Activated CD8-positive, alpha-beta memory T cell treated with anti-CD3 and anti-CD28 coated beads for 24 hours (primary cell): Measurements from ENCODE around the gene TLR5.
A peak's percentile ranks its signal among the peaks of the same experiment; 100 is the strongest.

Experiments
- DNase-seq: peaks from one replicate; pipeline ENCODE4 v3.0.0-alpha.2; 2020

The TLR5 gene

DNA sequence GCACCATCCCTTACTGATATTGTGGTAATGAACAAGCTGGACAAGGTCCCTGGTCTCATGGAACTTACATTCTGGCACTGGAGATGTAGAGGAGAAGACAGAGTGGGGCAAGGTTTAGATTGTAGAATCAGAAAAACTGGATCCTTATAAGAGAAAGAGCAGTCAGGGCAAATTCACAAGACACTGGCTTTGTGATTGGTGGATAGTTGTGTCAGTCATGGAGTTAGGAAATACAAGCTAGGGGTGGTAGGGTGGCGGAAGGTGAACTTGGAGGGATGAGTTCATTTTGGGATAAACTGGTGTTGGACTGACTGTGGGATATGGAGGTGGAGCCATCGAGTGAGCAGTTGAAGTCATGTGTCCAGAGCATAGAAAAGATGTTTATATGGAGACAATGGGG lies 3.7 kb upstream of the TLR5 start:
- no peak for DNase-seq

GRCh38 chr1:223144914-223145313 lies 1.9 kb upstream of the TLR5 start:
- no peak for DNase-seq

- no peak for DNase-seq
Measured at GRCh38 chr1:223144431-223144830, 1.4 kb upstream of the TLR5 start.

GRCh38 chr1:223143537-223144248 lies 645 bp upstream of the TLR5 start:
- DNase-seq = peak; percentile 65

DNA sequence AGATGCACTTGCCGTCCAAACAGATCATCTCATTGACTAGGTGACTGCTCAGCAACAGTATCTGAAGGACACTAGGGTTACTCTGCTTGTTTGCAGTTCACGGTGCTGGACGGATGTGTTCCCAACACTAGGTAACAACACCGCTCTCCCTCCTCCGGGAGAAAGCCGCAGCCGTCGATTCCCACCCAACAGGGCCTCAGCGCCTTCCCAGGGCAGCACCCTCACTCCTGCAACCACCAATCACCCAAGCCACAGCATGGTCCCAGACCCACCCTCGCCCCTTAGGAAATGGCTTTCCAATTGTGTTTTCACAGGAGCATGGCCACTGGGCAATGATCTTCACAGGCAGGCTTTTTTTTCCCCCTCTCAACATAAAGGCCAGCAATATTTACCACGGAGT lies 779 bp downstream of the TLR5 start:
- DNase-seq = no peak

DNA sequence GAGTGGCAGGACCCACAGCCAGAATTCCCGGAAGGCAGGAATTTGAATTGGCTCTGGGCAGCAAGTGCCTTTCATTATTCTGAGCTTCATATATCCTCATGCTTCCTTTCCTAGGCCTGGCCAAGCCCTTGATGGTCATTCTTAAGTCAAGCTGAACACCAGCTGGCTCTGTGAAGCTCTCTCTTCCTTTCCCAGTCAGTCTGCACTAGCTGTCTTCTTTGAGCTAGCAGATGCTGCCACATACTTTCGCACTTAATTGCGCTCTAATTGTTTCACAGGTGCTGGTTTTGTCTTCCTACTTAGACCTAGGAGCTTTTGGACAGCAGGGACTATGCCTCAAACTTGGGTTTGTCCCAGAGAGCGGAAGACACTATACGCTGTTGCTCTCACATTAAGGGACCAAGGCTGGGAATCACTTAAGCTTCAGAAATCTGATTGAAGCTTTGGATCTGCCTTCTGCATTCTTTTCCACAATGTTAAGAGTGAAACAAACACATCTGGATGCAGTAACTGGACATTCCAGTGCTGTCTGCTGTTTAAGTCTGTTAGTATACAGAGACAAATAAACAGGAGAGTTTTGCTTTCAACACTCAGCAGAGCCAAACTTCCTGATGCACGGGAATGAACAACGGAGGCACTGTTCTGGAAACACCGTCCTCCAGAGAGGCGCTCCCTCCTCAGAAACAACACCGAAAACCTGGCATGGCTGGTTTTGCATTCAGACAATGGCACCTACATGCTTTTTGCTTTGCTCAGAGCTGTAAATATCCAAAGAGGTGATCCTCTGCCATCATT lies 2.2 kb downstream of the TLR5 start:
- DNase-seq = no peak

- no peak for DNase-seq
Measured at GRCh38 chr1:223137455-223138085, 5.5 kb downstream of the TLR5 start.

DNA sequence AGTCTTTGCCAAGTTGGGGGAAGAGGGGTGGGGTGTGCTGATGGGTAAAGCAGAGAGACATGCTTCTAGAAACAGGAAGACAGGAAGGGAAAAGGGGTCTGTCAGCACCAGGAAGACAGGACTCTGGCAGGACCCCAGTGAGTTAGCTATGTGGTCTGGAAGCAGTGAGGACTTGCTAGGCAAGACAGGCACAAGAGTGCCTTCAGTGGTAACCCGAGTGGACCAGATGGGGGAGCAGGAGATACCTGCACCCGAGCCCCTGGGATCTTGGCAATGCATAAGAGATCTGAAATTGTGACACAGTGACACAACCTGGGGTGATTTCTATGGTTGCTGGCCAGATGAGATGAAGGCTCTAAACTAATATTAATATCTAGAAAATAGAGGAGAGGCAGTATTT lies 7.0 kb downstream of the TLR5 start:
- DNase-seq = no peak

GRCh38 chr1:223135176-223135942 lies 7.7 kb downstream of the TLR5 start:
- no peak for DNase-seq

- DNase-seq = peak; percentile 91
Measured at GRCh38 chr1:223133824-223134435, 9.1 kb downstream of the TLR5 start.

DNA sequence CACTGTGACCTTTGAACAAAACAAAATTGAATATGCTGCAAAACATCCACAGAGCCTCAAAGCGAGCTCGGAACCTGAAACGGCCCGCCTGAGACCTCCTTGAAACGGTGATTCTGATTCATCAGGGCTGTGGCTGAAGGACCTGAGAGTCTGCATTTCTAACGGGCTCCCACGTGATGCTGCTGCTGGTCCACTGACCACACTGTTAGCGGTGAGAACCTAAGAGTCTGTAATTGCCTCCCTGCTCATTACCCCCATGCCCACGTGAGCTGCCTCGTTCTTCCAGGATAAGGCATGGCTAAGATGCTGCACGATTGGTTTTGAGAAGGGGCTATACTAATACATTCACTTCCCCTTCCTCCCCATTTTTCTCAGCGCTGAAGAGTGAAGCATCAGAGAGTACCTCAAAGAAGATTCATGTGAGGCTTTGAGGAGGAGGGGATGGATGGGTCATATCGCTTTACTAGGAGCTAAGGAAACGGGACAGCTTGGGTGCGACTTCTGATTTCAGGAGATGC lies 9.7 kb downstream of the TLR5 start:
- DNase-seq = no peak

DNA sequence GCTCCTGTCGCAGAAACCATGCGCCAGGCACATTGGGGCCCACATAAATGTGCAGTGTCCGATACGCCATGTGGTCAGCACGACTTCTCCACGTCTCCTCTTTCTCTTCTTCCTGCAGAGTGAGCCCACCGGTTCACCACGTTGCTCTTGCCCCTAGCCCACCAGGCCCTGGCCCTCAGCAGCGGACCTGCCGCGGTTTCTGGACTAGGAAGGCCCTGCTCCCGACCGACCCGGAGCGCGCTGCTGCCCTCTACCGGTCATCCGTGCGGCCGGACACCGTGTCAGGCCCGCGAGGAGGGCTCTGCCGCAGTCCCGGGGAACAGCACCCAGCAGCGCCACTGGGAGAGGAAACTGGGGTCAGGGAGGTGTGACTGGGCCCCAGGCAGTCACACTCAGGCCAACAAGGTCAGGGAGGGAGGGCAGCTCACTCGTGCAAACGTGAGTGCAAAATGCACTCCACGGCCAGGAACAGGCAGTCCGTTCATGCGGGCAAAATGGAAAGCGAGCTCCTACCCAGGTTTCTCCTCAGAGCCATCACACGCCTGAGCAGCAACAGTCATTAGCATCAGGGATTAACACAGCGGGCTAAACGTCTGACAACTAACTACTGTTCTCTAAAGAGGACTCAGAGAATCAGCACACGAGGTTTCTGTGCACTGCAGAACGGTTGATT lies 13.7 kb downstream of the TLR5 start:
- peak; percentile 89 for DNase-seq

- DNase-seq = no peak
Measured at GRCh38 chr1:223126741-223127140, 16.3 kb downstream of the TLR5 start.

- DNase-seq = no peak
Measured at GRCh38 chr1:223125766-223126165, 17.3 kb downstream of the TLR5 start.

DNA sequence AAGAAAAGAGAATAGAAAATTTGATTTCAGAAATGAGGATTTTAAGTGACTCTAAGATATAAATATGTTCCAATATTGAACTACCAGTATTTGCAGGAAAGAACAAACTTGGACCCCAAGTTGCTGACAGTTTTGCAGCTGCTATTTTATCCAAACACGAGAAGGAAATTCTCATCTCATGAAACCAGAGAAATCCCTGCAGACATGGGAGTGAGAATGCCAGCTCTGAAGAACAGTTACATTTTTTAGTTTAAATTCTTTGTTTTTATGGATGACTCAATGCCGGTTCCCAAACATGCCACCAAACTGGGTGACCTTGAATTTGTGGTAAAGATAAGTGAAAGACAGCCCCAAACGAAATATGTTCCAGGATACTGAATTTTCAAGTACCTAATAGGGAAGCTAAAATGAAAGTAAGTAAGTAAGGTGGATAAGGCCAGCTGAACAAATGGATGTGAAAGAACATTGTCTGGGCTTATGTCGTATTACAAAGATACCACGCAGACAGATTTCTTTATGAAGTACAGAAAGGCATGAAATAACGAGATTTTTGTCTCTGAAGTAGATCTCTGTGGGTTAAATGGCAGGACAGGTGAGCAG lies 19.9 kb downstream of the TLR5 start:
- no peak for DNase-seq

DNA sequence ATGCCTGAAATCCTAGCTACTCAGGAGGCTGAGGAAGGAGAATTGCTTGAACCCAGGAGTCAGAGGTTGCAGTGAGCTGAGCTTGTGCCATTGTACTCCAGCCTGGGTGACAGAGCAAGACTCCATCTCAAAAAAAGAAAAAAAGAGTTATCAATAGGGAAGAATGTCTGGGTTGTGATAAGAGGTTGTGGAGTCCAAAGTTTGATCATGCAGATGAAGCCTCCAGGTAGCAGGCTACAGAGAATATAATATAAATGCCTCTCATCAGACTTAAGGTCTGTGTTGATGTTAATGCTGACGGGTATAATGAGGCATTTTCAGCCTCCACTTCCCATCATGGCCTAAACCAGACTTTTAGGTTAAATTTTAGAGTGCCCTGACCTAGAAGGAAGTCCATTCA lies 24.6 kb downstream of the TLR5 start:
- DNase-seq = no peak

DNA sequence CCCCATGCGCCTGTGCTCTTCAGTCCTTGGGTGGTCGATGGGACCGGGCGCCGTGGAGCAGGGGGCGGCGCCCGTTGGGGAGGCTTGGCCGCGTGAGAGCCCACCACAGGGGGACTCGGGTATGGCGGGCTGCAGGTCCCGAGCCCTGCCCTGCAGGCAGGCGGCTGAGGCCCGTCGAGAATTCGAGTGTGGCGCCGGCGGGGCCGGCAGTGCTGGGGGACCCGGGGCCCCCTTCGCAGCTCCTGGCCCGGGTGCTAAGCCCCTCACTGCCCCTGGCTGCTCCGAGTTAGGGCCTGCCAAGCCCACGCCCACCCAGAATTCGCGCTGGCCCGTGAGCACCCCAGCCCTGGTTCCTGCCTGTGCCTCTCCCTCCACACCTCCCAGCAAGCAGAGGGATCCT lies 26.1 kb downstream of the TLR5 start:
- no peak for DNase-seq

- no peak for DNase-seq
Measured at GRCh38 chr1:223114871-223115270, 28.2 kb downstream of the TLR5 start.

DNA sequence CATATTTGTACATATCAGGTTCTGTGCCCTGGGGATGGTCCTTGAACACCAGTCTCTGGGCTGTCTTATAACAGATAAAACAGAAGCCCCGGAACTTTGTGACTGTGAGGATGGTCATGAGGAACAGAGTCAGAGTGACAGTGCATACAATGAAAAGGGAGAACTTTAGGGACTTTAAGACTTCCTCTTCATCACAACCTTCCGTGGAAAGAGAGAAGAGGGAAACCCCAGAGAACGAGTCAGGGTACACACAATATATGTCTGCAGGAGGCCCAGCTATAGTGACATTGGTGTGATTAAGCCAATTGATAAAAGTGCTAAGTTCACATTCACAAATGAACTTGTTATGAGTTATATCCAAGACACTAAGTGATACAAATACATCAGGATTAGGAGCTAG lies 32.1 kb downstream of the TLR5 start:
- DNase-seq = no peak

DNA sequence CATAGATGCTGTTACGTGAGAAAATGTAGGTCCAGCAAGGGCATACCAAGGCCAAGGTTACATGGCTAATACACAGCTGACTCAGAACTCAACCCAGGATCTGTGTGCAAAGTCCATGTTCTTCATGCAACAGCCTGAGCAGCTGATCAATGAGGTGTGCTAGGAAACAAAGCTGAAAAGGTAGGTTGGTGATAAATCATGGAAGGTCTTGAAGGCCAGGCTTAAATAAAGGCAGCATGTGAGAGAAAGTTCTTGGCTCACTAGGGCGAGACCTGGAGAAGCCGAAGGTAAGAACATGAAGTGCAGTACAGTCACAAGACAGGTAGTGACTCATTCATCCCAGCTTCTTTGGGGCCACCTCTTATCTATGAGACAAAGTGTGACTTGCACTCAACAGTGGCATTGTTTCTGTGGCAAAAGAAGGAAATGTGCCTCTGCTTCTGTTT lies 33.4 kb downstream of the TLR5 start:
- no peak for DNase-seq

- DNase-seq = no peak
Measured at GRCh38 chr1:223106856-223107255, 36.2 kb downstream of the TLR5 start.

- no peak for DNase-seq
Measured at GRCh38 chr1:223105568-223105967, 37.5 kb downstream of the TLR5 start.
